Measurements from ENCODE around the gene CSK.
"Not testable (repeated sequence)": the region's sequence is repeated elsewhere in the genome, so short reads cannot be mapped to it uniquely, and the experiment has no call there.

The CSK gene

DNA sequence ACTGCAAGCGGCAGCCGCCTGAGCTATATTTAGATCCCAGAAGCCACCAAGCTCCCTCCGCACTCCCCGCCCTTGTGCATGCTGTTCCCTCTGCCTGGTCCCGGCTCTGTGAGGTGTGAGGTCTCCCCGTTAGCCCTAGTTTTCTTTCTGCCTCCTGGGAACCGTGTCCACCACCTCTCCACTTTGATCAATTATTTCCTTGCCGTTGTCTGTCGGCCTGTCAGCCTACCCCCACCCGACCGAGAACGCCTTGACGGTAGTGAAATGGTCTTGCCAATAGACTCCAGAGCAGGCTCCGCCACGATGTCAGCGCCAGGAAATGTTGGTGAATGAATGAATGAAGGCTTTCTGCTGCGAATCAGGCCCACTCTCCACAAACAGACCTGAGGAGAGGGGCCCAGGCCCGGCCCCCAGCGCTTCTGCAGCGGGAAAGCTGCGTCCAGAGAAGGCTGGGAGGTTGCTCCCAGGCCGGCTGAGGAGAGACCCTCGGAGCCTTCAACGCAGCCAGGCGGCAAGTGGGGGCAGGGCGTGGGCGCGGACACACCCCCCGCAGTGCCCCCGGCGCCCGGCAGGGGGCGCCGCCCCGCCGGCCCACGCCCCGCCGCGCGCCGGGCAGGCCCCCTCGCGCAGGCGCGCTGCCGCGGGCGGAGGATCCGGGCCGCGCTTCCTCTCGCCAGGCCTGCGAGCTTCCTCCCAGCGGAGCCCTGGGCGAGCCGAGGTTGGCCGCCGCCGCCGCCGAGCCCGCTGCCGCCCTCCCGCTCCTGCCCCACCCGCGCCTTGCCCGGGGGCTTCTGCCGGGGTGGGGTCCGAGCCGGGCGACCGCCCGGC is at the start of gene CSK:
Gene CSK, plus strand, starts transcription at position 650 of the 828 bp plus-strand sequence. CDS start 16,218 bp downstream, outside the sequence.
- DNase-seq = peak in 41 of 56 donors; percentile 27 to 78 (median 54)

DNA sequence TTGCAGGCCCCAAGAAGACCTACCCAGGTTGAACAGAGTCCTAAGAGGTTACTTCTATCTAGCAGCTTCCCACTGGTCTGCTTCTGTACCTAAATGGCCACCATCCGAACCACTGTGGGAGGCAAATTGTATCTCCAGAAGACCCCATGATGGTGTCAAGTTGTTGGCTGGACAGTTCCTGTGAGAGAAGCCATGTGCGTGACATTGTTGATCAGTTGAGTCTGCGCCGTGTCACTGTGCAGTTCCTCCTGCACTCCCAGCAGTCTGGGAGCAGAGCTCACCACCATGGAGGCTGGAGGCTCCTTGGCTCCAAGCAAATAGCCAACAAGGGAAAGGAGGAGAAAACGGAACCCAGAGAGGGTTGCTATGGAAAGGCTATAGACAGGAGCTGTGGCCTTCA is 49.0 kb upstream of the CSK start:
- no peak for DNase-seq

DNA sequence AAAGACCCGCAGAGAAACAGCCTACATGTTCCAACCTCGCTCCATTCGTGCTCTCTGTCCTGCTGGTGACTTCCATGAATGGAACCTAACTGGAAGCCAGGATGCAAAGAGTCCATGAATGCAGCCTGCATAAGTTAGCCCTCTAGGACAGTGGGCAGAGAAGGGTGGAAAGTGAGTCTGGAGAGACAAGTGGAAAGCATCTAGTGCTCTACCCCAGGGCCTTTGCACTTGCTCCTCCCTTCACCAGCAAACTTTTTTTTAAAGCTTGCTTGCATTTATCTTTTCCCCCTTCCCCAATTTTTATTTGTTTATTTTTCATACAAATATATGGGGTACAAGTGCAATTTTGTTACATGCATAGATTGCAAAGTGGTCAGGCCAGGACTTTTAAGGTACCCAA is 48.6 kb upstream of the CSK start:
- no peak for DNase-seq

DNA sequence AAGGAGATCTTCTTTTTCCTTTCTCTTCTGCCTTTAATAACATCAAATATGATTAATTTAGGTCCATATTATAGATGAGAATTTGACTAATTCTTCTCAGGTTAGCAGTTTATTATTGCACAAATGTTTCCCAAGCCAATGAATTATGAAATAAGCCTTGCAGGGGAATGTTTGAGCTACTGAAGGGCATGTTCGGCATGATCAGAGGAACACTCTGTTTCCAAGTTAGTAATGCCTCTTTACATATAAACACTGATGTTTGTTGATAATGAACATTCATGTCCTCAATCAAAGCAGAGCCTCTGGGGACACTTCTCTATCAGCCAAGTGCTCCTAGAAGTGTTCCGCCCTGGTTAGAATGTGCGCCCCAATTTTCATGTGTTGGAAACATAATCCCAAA is 46.6 kb upstream of the CSK start:
- DNase-seq = no peak

DNA sequence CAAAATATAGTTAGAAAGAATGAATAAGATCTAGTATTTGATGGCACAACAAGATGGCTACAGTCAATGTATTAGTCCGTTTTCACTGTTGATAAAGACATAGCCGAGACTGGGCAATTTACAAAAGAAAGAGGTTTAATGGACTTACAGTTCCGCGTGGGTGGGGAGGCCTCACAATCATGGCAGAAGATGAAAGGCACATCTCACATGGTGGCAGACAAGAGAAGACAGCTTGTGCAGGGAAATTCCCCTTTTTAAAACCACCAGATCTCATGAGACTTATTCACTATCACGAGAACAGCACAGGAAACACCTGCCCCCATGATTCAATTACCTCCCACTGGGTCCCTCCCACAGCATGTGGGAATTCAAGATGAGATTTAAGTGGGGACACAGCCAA is 43.6 kb upstream of the CSK start:
- DNase-seq = not testable (repeated sequence)

DNA sequence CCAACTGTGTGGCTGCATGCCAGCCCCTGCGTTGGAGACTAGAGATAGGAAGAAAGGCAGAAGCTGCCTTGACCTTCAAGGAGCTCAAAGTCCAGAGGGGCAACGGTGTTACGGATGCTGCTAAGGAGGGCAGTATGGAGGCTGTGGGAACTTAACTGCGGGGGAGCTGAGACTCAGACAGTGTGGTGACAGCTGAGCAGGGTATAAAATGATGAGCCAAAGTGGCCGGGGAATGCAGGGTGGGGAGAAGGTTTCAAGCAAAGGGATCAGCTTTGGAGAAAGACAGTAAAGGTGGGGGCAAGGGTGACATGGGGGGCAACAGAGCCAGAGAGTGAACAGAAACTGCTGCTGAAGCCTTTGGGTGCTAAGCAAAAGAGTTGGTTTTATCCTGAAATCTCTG is 39.5 kb upstream of the CSK start:
- DNase-seq = no peak

DNA sequence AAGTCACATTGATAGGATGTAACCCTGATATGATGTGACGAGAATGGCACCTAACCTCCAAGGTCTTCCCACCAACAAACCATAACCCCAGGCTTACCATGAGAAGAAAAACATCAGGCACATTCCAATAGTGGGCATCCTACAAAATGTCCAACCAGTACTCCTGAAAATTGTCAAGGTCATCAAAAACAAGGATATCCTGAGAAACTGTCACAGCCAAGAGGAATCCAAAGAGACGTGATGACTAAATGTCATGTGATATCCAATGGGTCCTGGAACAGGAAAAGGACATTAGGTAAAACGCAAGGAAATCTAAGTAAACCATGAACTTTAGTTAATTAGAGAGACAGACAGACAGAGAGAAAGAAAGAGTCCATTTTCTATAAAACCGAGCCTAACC is 35.5 kb upstream of the CSK start:
- DNase-seq = no peak

DNA sequence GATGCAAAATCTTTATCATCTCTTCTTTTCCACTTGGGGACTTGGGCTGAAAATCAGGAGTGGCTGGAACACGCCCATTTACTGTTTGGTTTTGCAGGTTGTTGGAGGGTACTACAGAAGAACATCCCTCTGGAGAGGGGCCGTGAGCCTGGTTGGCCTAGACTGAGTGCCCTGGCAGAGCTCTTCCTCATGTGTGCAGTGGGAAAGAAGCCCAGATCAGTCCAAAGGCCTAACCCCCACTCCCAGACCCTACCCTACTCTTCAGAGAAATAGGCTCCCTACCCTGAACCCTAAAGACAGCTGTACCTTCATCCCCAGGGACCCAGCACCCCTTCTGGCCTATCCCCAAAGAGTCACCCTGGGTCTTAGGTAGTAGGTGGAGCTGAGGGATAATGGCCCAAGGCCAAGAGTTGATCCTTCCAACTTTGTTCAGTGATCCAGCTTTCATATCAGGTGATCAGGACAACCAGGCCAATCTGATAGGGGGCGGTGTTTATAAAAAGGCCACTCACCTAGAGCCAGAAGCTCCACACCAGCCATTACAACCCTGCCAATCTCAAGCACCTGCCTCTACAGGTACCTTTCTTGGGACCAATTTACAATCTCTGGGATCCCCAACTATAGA is 33.4 kb upstream of the CSK start, which contains the start of gene CYP1A2:
Gene CYP1A2, plus strand, starts transcription at position 524 of the 625 bp plus-strand sequence. CDS start 894 bp downstream, outside the sequence.
- DNase-seq = no peak

DNA sequence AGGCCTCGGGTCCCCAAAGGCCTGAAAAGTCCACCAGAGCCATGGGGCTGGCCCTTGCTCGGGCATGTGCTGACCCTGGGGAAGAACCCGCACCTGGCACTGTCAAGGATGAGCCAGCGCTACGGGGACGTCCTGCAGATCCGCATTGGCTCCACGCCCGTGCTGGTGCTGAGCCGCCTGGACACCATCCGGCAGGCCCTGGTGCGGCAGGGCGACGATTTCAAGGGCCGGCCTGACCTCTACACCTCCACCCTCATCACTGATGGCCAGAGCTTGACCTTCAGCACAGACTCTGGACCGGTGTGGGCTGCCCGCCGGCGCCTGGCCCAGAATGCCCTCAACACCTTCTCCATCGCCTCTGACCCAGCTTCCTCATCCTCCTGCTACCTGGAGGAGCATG is 32.0 kb upstream of the CSK start:
- DNase-seq = no peak

DNA sequence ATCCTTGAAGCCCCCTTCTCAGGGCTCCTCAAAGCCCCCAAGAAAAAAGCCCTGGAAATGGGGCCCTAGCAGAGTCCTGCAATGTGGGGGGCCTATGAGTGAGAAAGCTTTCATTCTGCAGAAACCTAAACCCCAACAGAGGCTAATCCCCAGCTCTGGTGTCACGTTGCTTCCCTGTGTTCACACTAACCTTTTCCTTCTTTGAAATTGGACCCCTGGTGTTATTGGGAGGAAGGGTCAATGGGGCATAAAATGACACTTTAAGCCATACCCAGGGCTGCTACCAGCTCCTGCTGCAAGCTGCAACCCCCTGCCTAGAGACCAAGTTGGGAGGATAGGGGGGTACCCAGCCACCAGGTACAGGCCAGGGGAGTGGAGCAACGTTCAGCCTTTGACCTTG is 31.1 kb upstream of the CSK start:
- no peak for DNase-seq

DNA sequence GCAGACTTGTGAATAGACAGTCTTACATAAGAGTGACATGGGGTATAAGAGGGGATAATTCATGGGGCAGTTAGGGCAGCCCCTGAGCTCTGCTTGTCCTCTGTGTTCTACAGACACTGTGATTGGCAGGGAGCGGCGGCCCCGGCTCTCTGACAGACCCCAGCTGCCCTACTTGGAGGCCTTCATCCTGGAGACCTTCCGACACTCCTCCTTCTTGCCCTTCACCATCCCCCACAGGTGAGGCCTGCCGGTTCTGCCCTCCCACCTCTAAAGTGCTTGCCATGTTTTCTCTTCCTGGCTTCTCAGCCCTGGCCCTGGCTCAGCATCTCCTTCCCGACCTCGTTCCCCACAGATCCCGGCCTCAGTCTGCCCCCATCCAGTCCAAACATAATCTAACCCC is 29.9 kb upstream of the CSK start:
- DNase-seq = no peak

DNA sequence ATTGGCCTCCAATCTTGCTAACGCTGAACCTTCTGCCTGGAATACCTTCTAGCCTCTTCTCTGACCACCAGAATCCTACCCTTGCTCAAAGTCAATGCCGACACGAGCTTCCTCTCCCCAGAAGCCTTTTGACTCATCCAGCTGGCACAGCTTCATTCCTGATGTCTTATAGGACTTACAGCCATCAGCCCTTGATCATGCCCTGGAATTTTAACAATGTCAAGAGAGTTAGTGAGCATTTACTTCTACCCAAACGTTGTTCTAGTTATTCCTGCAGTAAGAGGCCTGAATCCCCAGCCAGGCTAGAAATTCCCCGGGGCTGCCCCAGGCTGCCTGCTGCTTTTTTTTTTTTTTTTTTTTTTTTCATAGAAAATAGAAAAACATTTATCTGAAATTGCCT is 29.3 kb upstream of the CSK start:
- DNase-seq = no peak

DNA sequence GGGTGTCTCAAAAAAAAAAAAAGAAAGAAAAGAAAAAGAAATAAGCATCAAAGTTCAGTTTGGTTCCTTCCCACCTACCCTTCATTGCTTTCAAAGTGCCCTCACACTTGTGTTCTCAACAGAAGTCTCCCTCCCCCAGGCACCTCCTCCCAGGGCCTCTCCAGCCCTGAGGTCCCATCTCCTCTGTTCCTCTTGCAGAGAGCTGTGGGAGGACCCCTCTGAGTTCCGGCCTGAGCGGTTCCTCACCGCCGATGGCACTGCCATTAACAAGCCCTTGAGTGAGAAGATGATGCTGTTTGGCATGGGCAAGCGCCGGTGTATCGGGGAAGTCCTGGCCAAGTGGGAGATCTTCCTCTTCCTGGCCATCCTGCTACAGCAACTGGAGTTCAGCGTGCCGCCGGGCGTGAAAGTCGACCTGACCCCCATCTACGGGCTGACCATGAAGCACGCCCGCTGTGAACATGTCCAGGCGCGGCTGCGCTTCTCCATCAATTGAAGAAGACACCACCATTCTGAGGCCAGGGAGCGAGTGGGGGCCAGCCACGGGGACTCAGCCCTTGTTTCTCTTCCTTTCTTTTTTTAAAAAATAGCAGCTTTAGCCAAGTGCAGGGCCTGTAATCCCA is 27.2 kb upstream of the CSK start:
- DNase-seq = no peak

DNA sequence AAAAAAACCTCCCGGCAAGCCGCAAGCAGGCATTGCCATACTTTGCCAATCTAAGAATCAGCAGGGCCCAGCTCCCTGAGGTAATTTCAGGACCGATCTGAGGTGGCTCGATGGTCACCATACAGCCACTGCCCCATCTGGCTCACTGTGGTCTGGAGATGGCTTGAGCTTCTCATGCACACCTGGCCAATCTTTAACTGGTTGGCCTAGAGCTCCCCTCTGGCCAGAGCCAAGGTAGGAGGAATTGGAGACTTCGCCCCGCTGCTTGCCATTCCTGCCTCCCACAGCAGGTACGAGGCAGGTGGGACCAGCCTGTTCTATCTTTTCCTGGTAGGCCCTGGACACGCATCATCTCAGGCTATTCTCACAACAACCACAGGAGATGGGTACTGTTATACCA is 23.1 kb upstream of the CSK start:
- DNase-seq = no peak

DNA sequence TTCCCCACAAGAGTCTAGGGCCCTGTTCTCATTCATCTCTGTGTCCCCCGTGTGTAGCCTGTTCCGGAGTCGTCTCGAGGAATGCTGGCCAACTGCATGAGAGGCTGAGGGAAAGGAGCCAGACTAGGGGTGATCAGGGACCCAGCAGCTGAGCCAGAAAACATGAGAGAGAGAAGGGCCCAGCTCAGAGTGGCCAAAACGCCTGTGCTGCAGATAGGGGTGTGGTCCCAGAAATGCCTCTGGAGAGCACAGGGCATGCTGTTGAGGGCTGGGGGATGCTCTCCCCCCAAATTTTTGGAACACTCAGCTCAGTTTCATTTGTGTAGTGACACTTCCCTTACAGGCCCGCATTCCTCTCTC is 19.1 kb upstream of the CSK start:
- no peak for DNase-seq

DNA sequence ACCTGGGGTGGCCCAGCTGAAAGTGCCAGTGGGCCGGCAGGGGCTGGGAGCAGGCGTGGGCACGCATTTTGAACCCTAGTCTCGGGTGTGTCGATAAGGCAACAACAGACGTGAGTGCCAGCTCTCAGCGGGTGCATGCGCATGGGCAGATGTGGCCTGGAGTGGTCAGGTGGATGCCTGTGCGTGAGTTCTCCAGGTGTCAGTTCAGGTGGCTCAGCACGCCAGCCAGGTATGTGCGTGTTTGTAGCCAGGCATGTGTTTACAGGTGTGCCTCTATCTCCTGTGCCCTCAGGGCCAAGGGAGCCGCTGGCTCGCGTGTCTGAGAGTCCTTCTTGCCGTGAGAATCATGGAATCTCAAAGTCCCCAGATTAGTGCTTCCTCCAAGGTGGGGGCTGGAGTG is 18.5 kb upstream of the CSK start:
- no peak for DNase-seq

DNA sequence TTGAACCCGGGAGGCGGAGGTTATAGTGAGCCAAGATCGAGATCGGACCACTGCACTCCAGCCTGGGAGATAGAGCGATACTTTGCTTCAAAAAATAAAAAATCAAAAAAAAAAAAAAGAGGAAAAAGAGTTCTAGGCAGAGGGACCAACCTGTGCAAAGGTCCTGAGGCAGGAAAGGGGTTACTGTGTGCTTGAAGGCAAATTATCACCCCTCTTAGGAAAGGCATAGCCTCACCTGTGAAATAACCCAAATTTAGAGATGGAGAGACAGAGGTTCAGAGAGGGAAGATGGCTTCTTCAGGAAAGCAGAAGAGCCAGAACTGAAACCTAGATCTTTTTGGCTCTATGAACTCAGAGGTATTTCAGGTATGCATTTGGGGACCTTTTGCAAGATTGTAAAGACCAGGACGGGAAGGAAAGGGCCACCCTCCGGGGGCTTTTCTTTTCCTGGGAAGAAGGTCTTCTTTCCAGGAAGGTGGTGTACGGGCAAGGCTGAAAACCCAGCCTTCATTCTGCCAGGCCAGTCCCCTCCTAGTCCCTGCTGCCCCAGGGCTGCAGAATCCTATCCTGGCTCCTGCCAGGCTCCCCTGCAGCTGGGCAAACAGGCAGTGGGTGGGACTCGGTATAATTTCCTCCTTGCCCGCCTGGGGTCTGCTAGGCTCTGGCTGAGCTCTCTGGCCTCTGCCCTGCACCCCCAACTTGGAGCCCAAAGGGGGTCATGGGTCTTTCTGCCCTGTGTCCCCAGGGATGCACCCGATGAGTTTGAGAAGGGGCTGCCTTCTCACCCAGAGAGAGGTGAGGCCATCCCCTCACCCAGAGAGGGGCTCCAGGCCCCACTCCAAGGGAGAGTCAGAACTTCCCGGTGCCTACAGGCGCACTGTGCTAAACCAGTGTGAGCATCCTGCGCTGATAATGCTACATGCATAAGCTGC is 14.4 kb upstream of the CSK start:
- DNase-seq = no peak

DNA sequence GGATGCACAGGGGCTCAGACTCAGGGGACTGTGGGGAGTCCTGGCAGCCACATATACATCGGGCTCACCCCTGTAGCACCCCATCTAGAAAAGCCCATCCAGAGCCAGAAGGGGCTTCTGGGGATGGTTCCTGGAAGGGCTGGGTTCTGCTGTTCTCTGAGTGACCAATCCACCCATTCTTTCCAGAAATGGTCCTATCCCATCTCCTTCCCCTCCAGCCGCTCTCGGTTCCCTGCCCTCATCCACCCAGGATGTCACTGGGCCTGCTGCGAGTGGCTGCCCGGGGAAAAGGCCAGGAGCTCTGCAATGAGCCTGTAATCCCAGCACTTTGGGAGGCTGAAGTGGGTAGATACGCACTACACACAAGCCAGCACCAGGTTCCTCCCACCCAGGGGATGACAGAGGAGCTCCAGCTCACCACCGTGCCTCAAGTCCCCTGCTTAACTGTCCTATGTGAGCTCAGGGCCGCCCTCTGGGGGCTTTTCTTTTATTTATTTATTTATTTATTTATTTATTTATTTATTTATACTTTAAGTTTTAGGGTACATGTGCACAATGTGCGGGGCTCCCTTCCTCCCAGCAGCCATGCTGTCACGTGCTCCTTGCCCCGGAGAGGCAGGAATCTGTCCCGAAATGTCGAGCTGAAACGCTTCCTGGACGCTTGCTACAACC is 13.6 kb upstream of the CSK start:
- DNase-seq = no peak

DNA sequence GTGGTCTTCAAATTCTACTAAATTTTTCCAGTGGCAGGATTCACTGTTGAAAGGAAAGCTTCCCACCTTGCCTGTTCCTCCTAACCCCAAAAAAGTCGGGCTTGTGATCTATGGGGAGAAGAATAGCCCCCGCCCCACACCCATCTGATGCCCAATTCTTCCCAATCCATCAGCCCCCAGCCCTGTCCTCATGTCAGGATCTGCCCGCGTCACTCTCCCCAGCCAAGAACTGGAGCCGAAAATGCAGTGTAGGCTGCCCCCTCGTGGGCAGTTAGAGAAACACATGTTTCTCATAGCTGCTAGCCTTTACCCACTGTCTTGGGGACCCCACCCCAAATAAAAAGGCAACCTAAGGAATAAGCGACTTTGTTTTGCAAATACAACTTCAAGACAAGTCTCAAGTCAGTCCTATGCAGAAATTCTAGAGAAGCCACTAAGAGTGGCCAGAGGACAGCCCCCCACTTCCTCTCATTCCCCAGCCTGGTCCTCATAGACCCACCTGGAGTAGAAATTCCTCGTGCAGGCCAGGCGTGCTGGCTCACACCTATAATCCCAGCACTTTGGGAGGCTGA is 13.0 kb upstream of the CSK start:
- DNase-seq = peak in 42 of 56 donors; percentile 12 to 78 (median 39)

DNA sequence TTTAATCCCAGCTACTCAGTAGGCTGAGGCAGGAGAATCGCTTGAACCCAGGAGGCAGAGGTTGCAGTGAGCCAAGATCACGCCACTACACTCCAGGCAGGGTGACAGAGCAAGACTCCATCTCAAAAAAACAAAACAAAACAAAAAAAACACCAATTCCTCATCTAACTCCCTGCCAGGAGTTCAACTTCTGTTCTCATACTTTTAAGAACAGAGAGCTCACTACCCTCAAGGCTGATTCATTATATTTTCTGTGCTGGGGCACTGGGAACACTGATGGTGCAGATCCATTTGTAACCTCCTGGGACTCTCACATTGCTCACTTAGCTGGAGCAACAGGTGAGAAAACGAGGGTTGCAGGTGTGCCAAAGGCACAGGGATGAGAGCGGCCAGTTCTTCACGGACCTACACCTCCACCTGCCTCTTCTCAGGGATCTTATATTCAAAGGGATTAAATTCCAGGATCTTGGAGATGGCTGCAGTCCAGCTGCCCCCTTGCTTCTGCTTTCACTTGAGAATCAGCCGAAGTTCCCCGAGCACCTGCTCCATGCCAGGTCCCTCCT is 12.3 kb upstream of the CSK start:
- no peak for DNase-seq
